ENCODE results near the gene SFXN5.

The SFXN5 gene

DNA sequence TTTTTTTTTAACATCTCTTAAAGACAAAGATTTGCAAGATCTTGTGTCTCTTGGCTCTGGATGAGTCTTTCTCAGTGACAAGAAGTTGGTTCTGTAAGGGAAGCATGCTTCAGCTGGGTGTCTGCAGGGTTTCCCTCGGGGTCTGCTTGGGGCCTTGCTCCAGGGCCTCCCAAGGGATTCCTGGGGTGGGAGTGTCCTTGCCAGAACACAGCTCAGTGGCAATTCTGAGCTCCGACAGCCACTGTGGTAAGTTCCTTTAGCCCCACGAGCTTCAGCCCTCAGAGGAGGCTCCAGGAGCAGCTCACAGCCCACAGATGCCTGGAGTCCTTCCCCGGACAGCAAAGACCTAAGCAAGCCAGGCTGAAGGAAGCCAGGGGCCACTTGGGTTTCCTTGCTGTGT lies 101.8 kb downstream of the SFXN5 start:
- DNase-seq, result no peak

DNA sequence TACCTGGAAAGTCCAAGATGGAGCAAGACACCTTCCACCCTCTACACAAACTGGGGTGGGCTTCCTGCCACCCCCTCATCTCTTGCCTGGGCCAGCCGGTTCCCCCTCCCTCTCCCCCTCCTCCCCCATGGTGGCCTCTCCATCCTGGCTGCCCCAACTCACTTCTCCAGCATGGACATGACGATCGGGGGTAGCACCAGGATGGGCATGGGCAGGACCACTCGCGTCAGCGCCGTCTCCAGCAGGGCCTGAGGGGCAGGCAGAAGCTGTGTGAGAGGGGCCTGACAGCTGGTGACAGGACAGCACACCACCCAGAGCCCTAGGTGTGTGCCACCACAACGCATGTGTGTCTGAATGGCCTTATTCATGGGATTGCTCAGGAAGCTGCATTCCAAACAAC lies 103.2 kb downstream of the SFXN5 start:
- no peak for DNase-seq

- DNase-seq, result no peak
Measured at GRCh38 chr2:72965770-72966450, 105.6 kb downstream of the SFXN5 start.

DNA sequence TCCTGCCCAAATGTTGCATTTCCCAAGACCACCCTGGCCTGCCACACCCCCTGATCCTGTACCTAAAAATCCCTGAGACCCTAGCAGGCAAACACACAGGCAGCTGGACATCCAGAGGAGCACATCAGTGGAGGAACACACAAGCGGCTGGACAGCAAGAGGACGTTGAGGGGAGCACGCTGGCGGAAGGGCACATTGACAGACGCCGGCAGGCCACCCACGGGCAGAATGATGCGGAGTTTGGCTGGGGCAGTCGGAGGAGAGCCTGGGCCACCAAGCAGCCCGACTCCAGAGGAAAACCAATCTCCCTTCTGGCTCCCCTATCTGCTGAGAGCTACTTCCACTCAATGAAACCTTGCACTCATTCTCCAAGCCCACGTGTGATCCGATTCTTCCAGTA lies 106.5 kb downstream of the SFXN5 start:
- no peak for DNase-seq

- DNase-seq, result no peak
Measured at GRCh38 chr2:72964146-72964525, 107.4 kb downstream of the SFXN5 start.

GRCh38 chr2:72963423-72964145 lies 107.9 kb downstream of the SFXN5 start:
- no peak for DNase-seq

DNA sequence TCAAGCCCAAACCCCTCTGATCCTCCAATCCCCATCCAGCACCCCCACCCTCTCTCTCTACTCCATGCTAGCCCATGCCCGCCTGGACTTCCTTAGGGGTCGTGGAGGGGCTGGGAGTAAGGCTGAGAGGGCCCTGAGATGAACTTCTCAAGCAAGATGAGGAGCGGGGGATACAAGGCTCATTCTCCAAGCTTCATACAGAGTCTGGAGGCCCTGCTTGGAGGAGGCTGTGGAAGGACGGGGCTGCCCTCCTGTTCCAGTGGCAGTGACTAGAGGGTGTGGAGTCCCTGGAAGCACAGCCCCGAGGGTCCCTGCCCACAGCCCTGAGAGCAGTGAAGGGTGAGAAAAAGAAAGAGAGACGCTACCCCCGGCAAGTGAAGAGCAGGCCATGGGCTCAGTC lies 108.6 kb downstream of the SFXN5 start:
- no peak for DNase-seq

DNA sequence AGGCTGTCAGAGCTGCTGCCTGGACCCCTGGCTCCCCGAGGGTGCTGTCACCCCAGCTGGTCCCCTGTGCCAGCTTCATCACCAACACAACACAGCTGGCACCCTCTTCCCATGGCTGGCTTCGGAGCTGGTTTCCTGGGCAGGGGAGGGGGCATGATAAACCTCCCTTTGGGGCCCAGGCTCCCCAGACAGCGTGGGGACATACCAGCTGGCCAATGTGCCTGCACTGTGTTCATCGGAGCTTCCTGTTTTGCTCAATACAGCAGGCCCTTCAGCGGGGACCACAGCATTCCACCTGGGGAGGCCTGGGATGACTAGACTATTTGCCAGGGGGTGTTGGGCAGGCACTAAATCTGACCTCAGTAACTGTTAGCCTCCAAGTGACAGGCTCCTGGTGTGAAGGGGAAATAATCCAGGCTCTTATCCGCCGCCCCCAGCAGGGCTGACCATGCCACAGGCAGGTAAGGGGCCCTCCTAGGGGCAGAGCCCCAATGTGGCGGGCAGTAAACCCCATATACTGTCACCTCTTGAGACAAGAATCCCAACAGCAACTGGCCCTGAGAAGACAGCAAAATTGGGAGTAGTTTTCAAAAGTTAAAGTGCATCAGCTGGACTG lies 109.6 kb downstream of the SFXN5 start:
- DNase-seq, result no peak

- DNase-seq, result no peak
Measured at GRCh38 chr2:72961036-72961720, 110.3 kb downstream of the SFXN5 start.

DNA sequence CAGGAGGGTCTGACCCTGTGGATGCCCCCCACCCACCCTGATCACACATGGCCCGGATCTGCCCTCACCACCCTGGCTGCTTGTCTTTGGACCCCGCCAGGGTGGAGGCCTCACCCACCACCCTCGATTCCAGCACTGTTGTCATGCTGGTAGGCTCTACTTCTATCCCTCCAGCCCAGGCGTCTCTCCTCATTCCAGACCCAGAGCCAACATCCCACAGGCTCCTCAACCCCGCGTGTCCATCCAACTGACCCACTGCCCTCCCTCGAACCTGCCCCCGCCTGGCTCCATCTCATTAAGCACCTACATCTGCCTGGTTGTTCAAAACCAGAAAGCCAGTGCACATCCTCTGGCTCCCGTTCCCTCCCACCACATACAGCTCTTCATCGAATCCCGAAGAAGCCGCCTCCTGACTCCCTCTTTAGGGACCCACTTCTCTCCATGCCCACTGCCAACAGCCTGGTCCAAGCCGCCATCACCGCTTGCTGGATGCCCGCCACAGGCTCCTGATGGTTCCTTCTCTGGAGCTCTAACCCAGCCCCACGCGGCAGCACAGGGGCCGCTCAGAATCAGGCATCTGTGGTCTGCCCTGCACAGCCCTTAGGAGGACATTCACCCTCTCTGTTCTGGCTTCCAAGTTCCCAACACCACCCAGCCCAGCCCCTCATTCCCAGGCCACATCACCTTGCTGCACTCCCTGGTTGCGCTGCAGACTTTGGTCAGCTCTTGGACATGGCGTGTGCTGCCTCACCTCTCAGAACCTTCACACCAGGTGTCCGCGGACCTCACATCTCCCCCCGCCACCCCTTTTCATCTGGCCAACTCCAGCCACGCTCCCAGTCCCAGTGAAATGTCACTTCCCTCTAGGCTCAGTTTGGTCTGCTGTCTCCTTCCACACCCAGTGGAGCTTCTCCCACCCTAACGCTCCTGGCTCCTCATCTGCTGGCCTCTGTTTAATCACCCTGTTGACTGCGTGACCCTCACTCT lies 111.2 kb downstream of the SFXN5 start:
- no peak for DNase-seq

DNA sequence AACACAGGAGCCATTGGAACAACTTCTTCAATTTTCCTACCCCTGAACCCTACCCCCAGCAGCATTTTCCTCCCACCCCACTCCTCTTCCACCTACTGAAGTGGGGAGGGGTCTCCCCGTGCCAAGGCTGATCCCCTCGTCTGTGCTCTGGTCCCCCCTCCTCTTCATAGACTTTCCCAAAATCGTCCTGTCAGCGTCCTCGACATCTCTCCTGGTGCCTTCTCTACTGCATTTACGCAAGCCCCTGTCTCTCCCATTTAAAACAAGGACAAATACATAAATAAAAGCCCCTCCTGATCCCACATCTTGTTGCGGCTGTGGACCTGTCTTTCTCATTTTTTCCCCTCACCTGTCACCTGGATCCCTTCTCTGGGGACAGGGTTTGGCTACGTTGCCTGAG lies 112.0 kb downstream of the SFXN5 start:
- DNase-seq, result no peak

GRCh38 chr2:72958542-72959385 lies 112.7 kb downstream of the SFXN5 start:
- no peak for DNase-seq

GRCh38 chr2:72956936-72957335 lies 114.6 kb downstream of the SFXN5 start:
- no peak for DNase-seq

- no peak for DNase-seq
Measured at GRCh38 chr2:72956050-72956395, 115.5 kb downstream of the SFXN5 start.

DNA sequence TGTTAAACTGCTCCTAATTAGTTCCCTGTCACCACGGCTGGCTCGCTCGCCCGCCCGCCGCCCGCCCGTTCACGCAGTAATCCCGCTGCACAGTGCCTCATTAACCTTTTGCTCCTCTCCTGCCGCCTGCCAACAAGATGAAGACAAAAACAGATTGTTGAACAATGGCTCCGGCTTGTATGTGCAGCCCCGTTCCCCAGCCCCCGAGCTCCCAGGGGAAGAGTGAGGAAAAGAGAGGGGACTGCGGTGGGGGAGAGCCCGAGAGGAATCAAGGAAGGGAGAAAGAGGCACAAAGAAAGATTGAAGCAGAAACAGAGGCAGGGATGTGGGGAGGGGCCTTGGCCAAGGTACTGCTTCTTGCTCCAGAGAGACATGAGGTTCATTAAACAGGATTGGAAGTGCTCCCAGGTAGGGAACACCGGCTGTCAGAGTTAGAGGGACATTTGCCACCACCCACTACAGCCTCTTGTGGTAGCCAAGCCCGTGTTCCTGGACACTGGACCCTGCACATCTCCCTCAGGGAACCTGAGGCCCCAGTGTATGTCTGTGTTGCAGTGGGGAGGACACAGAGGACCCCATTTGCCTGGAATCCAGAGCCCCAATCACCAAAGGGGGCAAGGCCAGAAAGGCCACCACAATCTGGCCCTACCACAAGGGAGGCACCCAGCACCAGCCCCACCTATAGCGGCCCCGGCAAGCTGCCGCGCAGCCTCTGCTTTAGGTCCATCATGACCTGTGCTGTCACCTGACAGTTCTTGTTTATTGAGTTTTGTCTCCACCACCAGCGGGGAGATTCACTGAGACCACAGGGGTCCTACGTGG lies 116.1 kb downstream of the SFXN5 start:
- no peak for DNase-seq

DNA sequence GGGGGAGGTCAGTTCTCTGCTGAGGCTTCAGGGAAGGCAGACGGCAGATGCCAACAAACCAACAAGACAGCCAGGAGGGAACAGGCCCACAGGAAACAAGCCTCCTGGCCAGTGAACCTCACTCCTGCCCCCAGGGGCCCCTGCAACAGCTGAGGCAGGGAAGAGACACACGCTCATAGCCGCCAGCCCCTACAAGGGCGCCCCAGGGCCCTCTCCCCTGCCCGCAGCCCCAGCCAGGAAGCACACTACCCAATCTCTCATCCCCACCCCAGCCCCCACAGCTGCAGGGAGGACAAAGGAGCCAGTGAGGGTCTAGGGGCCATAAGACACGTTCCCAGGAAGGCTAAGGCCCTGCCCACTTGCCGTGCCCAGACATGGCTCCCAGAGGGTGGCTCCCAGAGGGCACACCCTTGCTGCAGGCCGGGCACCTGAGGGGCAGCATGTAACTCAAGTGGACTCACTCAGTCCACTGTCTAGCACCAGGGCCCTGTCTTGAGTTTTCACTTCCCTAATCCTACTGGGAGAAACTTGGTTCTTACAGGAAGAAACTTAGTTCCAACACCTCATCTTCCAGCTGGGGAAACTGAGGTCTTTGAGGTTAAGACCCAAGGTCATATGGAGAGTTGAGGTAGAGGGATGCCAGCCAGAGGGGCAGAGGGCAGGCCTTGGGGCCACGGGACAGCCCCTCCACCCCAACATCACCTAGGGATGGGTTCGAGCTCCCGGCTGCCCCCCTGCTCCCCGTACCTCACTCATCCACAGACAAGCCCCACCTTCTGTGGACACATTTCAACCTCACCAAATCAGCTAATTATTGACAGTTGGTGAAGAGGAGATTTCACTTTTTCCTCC lies 116.9 kb downstream of the SFXN5 start:
- no peak for DNase-seq

DNA sequence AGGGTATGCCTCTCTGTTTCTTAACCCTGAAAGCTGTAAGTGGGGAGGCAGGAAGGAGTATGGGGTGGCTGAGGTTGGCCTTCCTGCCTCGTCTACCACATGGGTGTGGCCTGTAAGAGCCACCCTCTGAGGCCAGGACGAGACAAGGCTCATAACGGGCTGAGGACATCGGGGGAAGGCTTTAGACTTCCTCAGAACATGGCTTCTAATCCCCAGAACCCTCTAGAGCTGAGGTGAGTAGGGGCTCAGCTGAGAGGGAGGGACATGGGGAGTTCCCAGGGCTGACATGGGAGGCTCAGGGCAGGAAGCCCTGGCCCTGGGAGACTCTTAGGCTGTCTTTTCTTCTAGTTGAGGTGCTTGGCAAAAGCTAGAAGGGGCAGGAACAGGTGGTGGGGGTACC lies 117.5 kb downstream of the SFXN5 start:
- DNase-seq, result no peak

- no peak for DNase-seq
Measured at GRCh38 chr2:72953528-72953927, 118.0 kb downstream of the SFXN5 start.

GRCh38 chr2:72952961-72953360 lies 118.6 kb downstream of the SFXN5 start:
- DNase-seq, result no peak

Measured in activated T-cell treated with anti-CD3 and anti-CD28 coated beads for 4 hours (primary cell).